Activated T-helper 17 cell treated with anti-CD3 and anti-CD28 coated beads, Interleukin-2, amount 50 U/mL, for 72 hours (primary cell): ENCODE data around the gene NANP. TPM values are rescaled to one million over a fixed set of nuclear protein-coding genes. Genes with fewer than 3 reads are reported as not detected.
A peak's percentile ranks its signal among the peaks of the same experiment; 100 is the strongest.
"Not testable (repeated sequence)": the region's sequence is repeated elsewhere in the genome, so short reads cannot be mapped to it uniquely, and the experiment has no call there.

Source experiments
- ATAC-seq: fragments of 150-1000 bp; cut with Tn5 transposase; replicated peaks from 2 replicates; pipeline ENCODE4 v1.10.0; 2021; ENCODE audit warnings: mild to moderate bottlenecking, moderate library complexity
- H3K27ac Mint-ChIP-seq: one replicate; pipeline ENCODE4 v1.8.0; 2022; ENCODE audit warnings: mixed read lengths
- H3K27me3 Mint-ChIP-seq: one replicate; pipeline ENCODE4 v1.8.0; 2022; ENCODE audit warnings: mixed read lengths
- H3K36me3 Mint-ChIP-seq: one replicate; pipeline ENCODE4 v1.8.0; 2022; ENCODE audit warnings: low read depth, mild to moderate bottlenecking, mixed read lengths
- H3K4me1 Mint-ChIP-seq: one replicate; pipeline ENCODE4 v1.8.0; 2022; ENCODE audit warnings: mixed read lengths
- H3K4me3 Mint-ChIP-seq: one replicate; pipeline ENCODE4 v1.8.0; 2022; ENCODE audit warnings: mild to moderate bottlenecking, mixed read lengths
- H3K9me3 Mint-ChIP-seq: one replicate; pipeline ENCODE4 v1.8.0; 2022; ENCODE audit warnings: mixed read lengths
- total RNA-seq, 2 donors: library from RNA; stranded (reverse); gene quantifications; one replicate each; pipeline ENCODE4 v1.2.3, GENCODE V29; 2022

The NANP gene
- total RNA-seq, result 1 to 10 TPM; 7.1 to 9.4 TPM

- Mint-ChIP-seq H3K4me1 (peaks cover 13% of the 10 kb centered on the region), H3K9me3 (peaks cover 5% of the 10 kb centered on the region), H3K36me3 (peaks cover 22% of the 10 kb centered on the region), H3K27me3 (no peaks in the 10 kb centered on the region), H3K4me3 (peak within 1 kb of the TSS; percentile 83), H3K27ac (peak within 1 kb of the TSS; percentile 96)
- peak; percentile 90 for ATAC-seq
Measured at GRCh38 chr20:25623736-25624499, at the start of gene NANP. Gene NANP, minus strand, starts transcription at chr20:25624014. Its CDS starts 66 bp downstream, at chr20:25623948.

- Mint-ChIP-seq H3K27me3 (no peaks in the 10 kb centered on the region), H3K4me1 (peaks cover 26% of the 10 kb centered on the region), H3K27ac (peak overlapping the region; percentile 84), H3K4me3 (no peak overlapping the region), H3K36me3 (peaks cover 51% of the 10 kb centered on the region), H3K9me3 (peaks cover 4% of the 10 kb centered on the region)
- no peak for ATAC-seq
Measured at GRCh38 chr20:25672659-25673235, 48.9 kb upstream of the NANP start.

- ATAC-seq, result no peak
- Mint-ChIP-seq H3K9me3 (peaks cover 4% of the 10 kb centered on the region), H3K27me3 (no peaks in the 10 kb centered on the region), H3K4me1 (peaks cover 14% of the 10 kb centered on the region), H3K4me3 (no peak overlapping the region), H3K36me3 (peaks cover 22% of the 10 kb centered on the region), H3K27ac (no peak overlapping the region)
Measured at GRCh38 chr20:25669826-25670422, 46.1 kb upstream of the NANP start.

GRCh38 chr20:25668446-25668845 lies 44.6 kb upstream of the NANP start:
- no peak for ATAC-seq
- Mint-ChIP-seq H3K36me3 (peaks cover 8% of the 10 kb centered on the region), H3K4me3 (no peak overlapping the region), H3K4me1 (peaks cover 4% of the 10 kb centered on the region), H3K27ac (peak overlapping the region; percentile 49), H3K9me3 (peaks cover 4% of the 10 kb centered on the region), H3K27me3 (no peaks in the 10 kb centered on the region)

GRCh38 chr20:25659999-25660398 lies 36.2 kb upstream of the NANP start:
- Mint-ChIP-seq H3K36me3 (no peaks in the 10 kb centered on the region), H3K27ac (peak overlapping the region; percentile 93), H3K9me3 (no peaks in the 10 kb centered on the region), H3K27me3 (no peaks in the 10 kb centered on the region), H3K4me3 (peak overlapping the region; percentile 84), H3K4me1 (peaks cover 13% of the 10 kb centered on the region)
- peak; percentile 59 for ATAC-seq

GRCh38 chr20:25654487-25654886 lies 30.7 kb upstream of the NANP start:
- Mint-ChIP-seq H3K27ac (no peak overlapping the region), H3K4me3 (no peak overlapping the region), H3K9me3 (no peaks in the 10 kb centered on the region), H3K27me3 (no peaks in the 10 kb centered on the region), H3K4me1 (peaks cover 8% of the 10 kb centered on the region), H3K36me3 (no peaks in the 10 kb centered on the region)
- ATAC-seq, result no peak

- not testable (repeated sequence) for H3K27me3 Mint-ChIP-seq, H3K27ac Mint-ChIP-seq, H3K36me3 Mint-ChIP-seq, H3K4me1 Mint-ChIP-seq, H3K9me3 Mint-ChIP-seq, H3K4me3 Mint-ChIP-seq, ATAC-seq
Measured at GRCh38 chr20:25652866-25653265, 29.1 kb upstream of the NANP start.

- Mint-ChIP-seq H3K4me3 (no peak overlapping the region), H3K4me1 (peaks cover 10% of the 10 kb centered on the region), H3K27me3 (no peaks in the 10 kb centered on the region), H3K36me3 (peaks cover 13% of the 10 kb centered on the region), H3K27ac (no peak overlapping the region), H3K9me3 (no peaks in the 10 kb centered on the region)
- ATAC-seq, result no peak
Measured at GRCh38 chr20:25644814-25645213, 21.0 kb upstream of the NANP start.

- H3K4me1 Mint-ChIP-seq, result peaks cover 10% of the 10 kb centered on the region
- no peaks in the 10 kb centered on the region for H3K27me3 Mint-ChIP-seq
- H3K9me3 Mint-ChIP-seq, result no peaks in the 10 kb centered on the region
- no peak overlapping the region for H3K27ac Mint-ChIP-seq
- no peak overlapping the region for H3K4me3 Mint-ChIP-seq
- peaks cover 13% of the 10 kb centered on the region for H3K36me3 Mint-ChIP-seq
- ATAC-seq, result no peak
Measured at GRCh38 chr20:25643716-25644115, 19.9 kb upstream of the NANP start.

GRCh38 chr20:25637247-25637646 lies 13.4 kb upstream of the NANP start:
- no peak overlapping the region for H3K4me3 Mint-ChIP-seq
- peaks cover 30% of the 10 kb centered on the region for H3K36me3 Mint-ChIP-seq
- ATAC-seq, result no peak
- peaks cover 5% of the 10 kb centered on the region for H3K4me1 Mint-ChIP-seq
- no peak overlapping the region for H3K27ac Mint-ChIP-seq
- no peaks in the 10 kb centered on the region for H3K27me3 Mint-ChIP-seq
- H3K9me3 Mint-ChIP-seq, result peaks cover 4% of the 10 kb centered on the region

GRCh38 chr20:25632940-25633790 lies 9.4 kb upstream of the NANP start:
- H3K27me3 Mint-ChIP-seq, result no peaks in the 10 kb centered on the region
- no peak overlapping the region for H3K4me3 Mint-ChIP-seq
- no peak overlapping the region for H3K27ac Mint-ChIP-seq
- H3K9me3 Mint-ChIP-seq, result peaks cover 6% of the 10 kb centered on the region
- H3K36me3 Mint-ChIP-seq, result peaks cover 30% of the 10 kb centered on the region
- H3K4me1 Mint-ChIP-seq, result peaks cover 5% of the 10 kb centered on the region
- no peak for ATAC-seq

GRCh38 chr20:25630615-25631014 lies 6.8 kb upstream of the NANP start:
- H3K4me3 Mint-ChIP-seq, H3K27ac Mint-ChIP-seq, H3K9me3 Mint-ChIP-seq, ATAC-seq, H3K4me1 Mint-ChIP-seq, H3K27me3 Mint-ChIP-seq: not testable (repeated sequence)
- H3K36me3 Mint-ChIP-seq, result peaks cover 15% of the 10 kb centered on the region

GRCh38 chr20:25629816-25630499 lies 6.1 kb upstream of the NANP start:
- Mint-ChIP-seq H3K27me3 (no peaks in the 10 kb centered on the region), H3K9me3 (peaks cover 5% of the 10 kb centered on the region), H3K27ac (no peak overlapping the region), H3K4me1 (peaks cover 5% of the 10 kb centered on the region), H3K4me3 (no peak overlapping the region), H3K36me3 (peaks cover 9% of the 10 kb centered on the region)
- peak; percentile 43 for ATAC-seq

- ATAC-seq, result no peak
- peaks cover 12% of the 10 kb centered on the region for H3K4me1 Mint-ChIP-seq
- H3K36me3 Mint-ChIP-seq, result peaks cover 22% of the 10 kb centered on the region
- no peaks in the 10 kb centered on the region for H3K27me3 Mint-ChIP-seq
- H3K9me3 Mint-ChIP-seq, result peaks cover 5% of the 10 kb centered on the region
- H3K27ac Mint-ChIP-seq, result no peak overlapping the region
- no peak overlapping the region for H3K4me3 Mint-ChIP-seq
Measured at GRCh38 chr20:25626779-25627178, 3.0 kb upstream of the NANP start.
